ENCODE data around the gene ATP5MG.

DNA sequence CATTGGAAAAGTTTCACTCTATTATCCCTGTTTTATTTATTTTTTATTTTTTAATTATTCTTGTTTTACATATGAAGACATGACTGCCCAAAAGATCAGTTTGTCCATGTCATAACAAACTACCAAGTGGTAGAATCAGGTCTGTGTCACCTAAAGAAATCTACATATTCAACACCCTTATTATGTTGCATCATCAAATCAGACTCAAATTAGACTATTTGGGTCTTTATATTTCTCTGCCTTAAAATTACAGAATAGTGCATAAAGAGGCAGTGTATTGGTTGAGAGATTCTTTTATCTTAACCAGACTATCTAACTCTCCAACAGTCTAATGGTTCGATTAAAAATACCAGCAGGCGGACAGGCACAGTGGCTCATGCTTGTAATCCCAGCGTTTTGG is 18.5 kb upstream of the ATP5MG start:
- no peak for TF ChIP-seq CTCF (IDR thresholded peaks at IDR 0.05; ENCODE audit: insufficient read depth, low read depth, low read length)
- TF ChIP-seq EZH2 (IDR thresholded peaks at IDR 0.05; ENCODE audit: insufficient read depth, low read length), result no peak
